GM21423 (cell line): ENCODE results near the gene AFAP1.

Experiments used
- ATAC-seq: cut with Tn5 transposase; IDR thresholded peaks from one replicate; pipeline ENCODE4 v1.9.1; 2021; ENCODE audit warnings: mild to moderate bottlenecking, moderate library complexity; ENCODE audit not compliant: unreplicated experiment

AFAP1 gene

DNA sequence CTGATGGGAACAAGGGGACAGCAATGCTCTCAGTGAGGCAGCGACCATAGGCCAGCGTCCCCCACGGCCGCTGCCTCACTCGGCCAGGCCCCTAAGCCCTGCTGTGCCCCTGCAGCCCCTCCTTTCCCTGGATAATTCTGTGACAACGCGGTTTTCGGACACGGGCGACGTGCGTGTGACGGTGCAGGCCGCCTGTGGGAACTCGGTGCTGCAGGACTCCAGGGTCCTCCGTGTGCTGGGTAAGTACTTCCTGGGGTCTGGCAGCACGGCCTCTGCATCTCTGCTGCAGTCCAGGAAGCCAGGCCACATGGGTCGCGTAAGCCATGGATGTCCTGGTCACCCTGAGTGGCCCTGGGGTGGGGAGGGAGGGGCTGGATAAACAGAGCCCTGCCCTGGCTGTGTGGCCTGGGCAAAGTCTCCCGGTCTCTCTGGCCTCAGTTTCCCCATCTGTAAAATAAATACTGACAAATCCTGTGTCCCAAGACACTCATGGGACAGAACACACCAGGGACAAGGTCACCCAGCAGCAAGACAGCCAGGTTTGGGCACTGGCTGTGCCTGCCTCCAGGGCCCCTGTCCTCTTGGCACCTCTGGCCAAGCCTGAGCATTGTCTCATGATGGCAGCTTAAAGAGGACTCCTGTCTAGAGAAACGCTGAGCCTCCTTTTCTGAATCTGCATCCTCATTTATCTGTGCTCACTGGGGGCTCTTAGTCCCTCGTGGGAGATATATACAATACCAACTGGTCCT is 212.8 kb downstream of the AFAP1 start:
- no peak for ATAC-seq

DNA sequence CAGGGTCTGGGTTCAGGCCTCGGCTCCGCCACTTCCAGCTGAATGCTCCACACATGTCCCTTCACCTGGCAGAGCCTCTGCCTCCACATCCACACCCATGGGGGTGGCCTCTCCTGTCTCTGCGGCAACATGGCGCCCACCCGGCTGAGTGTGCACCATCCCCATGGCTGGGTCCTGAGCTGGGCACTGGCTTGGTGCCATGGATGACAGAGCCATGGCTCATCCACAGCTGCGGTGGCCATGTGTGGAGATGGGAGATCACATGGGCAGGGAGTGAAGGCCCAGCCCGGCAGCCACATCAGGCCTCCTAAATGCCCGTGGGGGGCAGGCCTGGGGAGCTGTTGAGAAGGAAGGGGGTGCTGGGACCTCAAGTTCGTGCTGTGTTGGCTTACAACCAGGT is 213.7 kb downstream of the AFAP1 start:
- no peak for ATAC-seq

DNA sequence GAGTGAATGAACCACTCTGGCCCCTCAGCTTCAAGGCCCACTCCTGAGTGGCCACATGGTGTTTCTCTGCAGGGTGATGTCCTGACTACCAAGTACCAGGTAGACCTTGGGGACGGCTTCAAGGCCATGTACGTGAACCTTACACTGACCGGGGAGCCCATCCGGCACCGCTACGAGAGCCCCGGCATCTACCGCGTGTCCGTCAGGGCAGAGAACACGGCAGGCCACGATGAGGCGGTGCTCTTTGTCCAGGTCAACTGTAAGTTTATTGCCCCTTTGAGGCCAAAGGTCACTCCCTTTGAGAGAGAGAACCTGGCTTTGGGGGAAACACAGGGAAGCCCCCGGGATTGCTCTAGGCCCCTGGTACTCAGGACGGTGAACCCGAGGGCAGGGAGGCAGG is 216.0 kb downstream of the AFAP1 start:
- ATAC-seq, result no peak

DNA sequence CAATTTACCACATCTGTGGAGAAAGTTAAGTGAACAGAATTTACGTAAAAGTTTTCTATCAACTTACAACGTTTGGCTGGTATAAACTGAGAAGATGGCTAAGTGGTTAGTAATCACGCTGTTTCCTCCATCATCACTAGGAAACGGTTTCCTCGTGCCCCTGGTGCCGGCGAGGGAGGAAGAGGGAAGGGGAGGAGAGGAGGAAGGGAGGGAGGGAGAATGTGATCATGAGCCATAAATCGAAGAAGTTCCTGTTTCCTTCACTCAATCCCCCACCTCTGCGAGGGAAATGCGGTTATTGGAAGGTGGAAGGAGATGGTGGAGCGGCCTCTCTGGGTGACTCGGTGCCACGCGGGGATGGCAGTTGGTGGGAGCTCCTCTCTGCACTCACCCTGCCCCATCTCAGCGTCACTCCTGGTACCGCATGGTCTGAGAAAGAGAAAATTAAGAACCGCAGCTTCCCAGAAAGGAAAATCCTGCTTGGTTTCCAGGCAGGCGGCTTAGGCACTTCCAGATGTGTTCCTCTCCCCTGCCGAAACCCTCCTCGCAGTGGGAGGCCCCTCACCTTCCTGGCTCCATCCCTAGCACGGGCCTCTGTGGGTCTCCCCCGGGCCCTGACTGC is 216.8 kb downstream of the AFAP1 start:
- ATAC-seq, result no peak

DNA sequence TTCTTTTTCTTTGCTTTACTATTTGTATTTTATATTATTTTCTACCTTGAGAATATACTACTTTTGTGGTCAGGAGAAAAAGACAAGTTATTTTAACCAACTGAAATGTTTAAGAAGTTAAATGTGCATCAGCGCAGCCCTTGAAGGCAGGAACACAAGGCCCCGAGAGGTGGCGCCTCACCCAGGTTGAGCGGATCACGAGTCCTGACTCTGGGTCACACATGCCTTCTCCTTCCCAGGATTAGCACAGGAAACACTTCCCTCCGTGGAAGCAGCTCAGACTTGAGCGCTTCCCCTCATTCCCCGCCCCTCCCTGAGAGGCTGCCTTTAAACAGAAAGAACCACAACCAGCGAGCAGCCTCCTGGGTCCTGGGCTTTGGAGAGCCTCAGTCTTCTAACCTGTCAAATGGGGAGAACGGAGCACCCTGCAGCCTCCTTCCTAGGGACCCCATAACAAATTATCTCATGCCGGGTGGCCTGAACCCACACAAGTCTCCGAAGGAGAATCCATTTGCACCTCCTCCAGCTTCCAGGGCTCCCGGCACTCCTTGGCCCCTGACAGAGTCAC is 217.6 kb downstream of the AFAP1 start:
- ATAC-seq, result no peak

DNA sequence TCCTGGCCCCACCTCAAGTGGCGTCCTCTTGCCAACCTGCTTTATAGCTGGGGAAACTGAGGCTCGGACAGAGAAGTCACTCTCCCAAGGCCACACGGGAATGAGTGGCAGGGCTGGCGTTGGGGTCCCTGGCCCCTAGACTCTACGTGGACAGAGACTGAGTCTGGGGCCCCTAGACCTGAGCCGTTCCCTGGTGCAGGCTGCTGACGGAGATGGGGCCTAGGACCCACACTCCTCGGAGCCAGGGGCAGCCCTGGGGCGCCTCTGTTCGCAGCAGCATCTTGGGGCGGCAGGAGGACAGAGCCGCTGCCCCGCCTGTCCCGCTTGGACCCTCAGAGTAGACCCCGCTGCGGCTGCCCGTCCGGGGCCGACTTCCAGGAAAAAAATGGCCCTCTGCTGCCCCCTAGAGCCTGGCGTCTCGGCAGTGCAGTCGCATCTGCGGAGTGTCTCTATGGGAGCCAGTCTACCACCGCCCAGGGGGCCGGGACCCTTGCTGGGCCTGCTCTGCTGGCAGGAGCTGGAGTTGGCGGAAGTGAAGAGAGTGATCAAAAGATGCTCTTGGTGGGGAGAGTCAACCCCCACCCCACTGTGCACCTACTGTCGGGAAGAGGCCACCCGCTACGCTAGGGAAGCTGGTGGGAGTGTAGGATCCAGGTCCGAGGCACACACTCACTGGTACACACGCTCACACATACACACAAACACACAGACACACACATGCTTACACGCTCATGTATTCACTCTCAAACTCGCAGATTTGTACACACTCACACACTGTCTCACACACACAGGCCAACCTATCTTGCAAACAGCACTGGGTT is 220.1 kb downstream of the AFAP1 start:
- no peak for ATAC-seq

DNA sequence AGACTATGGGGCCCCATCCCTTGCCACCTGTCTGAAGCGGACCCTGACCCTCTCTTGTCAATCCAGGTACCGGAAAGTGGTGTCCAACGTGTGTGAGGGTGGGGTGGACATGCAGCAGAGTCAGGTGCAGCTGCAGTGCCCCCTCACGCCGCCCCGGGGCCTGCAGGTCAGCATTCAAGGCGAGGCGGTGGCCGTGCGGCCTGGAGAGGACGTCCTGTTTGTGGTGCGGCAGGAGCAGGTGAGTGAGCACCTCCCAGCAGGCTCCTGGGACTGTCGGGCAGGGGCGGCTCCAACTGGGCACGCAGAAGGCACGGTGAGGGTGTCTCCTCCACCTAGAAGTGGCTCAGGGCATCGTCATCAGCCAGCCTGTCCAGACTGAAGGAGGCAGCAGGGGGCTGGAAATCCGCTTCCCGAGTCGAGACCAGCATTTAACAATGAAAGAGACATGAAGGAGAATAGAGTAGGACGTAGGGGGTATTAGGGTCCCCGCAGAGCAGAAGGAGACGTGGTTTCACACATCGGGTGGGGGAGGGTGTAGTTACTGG is 221.6 kb downstream of the AFAP1 start:
- ATAC-seq, result no peak

DNA sequence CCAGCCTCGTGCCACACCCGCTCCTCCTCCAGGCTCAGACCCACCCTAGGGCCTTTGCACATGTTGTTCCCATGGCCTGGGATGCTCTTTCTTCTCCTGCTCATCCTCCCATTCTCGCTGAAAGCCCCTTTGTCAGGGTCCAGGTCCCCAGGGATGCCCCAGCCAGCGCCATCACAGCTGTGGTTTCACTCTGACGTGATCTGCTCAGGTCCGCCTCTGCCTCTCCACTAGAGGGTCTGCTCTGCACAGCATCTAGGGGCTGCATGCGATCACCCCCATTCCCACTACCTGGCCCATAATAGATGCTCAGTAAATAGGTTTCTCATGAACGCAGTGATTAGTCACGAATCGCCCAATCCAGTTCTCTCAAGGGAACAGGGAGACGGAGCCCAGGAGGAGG is 222.5 kb downstream of the AFAP1 start:
- no peak for ATAC-seq

DNA sequence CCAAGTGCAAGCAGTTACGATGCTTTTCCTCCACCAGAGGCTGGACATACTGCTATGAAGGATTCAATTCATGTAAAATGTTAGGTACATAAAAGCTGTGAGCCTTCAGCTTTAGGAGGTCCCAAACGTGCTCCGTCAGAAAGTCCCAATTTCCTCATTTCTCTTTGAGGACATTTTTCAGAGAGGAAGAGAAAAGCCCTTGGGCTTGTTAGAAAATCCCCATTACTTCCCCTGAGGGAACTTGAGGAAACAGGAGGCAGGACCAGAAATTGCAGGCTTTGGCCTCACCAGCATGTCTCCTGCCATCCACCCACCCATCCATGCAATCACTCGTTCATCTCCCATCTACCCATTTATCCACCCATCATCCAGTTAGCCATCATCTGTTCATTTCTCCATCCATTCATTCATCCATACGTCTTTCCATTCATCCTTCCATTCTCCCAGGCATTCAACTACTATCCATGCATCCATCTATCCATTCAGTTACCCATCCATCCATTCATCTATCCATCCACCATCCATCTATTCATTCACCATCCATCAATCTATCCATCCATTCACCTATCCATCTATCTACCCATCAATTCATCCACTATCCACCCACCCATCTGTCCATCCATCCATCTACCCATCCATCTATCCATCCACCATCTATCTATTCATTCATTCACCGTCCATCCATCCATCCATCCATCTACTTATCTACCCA is 223.5 kb downstream of the AFAP1 start:
- ATAC-seq, result no peak

DNA sequence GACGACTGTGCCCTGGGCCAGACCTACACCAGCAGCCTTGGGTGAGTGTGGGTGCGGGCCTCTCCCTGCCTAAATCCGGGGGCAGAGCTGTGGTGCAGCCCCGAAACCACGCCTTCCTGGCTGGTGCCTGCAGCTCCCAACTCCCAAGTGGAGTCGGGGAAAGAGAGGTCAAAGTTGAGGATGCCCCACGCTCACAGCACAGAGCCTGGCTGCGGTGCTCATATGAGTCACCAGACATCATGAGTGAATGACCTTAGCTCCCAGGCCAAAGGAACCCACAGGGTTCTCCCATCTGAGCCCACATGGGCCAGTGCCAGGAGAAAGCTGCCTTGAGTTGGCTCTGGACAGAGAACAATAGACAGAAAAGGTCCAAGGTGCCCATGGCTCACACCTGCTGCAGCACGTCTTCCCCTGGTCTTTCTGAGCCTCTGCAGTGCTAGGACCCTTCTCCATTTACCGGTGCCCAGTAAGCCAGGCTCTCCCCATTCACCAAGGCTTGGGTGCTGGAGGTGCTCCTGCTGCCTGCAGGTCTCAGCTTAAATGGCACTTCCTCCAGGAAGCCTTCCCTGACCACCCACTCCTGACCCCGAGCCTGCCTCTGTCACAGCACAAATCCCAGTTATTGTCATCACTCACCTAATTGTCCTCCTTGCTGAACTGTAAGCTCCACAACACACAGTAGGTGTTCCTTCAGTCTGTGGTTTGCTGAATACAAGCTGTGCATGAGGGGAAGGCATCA is 224.2 kb downstream of the AFAP1 start:
- no peak for ATAC-seq

DNA sequence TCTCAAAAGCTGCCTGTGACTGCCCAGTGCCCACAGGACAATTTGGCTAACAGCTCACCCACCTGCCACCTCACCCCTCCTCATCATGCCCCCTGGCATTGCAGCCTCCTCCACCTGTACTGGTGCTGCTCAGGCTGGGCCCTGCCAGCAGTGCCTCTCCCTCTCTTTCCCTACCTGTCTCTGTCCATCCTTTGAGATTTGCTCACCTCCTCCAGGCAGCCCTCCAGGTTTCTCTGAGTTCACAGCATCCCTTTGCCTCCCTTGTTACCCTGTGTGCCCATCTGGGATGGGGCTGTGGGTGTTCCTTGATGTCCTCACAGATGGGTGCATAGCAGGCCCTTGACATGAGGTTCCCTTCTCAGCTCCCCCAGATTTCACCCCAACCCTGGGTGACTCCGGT is 224.9 kb downstream of the AFAP1 start:
- no peak for ATAC-seq

DNA sequence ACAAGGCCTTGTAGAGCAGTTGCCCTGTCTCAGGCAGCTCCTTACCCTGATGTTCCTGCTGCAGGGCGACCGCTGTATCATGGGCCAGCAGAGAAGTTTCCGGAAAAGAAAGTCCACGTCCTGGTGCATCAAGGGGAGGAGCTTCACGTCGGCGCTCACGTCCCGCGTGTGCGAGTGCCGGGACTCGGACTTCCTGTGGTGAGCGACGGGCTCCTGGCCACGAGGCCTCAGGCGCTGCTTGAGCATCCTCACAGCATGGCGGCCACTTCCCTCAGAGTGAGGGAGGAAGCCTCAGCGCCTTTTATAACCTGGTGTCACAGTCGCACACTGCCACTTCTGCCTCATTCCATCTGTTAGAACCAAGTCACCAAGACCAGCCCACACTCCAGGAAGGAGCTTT is 225.5 kb downstream of the AFAP1 start:
- ATAC-seq, result no peak

DNA sequence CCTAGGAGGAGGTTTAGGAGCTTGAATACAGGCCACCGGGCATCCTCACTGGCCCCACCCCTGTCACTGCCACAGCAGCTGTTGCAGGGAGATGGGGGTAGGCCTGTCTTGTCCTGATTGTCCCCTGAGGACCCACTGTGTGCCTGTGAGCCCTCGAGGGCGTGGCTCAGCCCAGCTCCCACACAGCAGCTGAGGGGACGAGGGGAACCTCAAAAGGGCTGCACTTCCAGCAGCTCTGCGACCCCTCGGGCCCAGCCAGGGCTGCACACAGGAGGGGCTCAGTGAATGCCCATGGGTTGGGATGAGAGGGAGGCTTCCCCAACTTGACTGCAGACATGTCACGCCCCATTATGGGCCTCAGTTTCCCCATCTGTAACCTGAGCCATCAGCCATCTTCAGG is 225.9 kb downstream of the AFAP1 start:
- ATAC-seq, result no peak

DNA sequence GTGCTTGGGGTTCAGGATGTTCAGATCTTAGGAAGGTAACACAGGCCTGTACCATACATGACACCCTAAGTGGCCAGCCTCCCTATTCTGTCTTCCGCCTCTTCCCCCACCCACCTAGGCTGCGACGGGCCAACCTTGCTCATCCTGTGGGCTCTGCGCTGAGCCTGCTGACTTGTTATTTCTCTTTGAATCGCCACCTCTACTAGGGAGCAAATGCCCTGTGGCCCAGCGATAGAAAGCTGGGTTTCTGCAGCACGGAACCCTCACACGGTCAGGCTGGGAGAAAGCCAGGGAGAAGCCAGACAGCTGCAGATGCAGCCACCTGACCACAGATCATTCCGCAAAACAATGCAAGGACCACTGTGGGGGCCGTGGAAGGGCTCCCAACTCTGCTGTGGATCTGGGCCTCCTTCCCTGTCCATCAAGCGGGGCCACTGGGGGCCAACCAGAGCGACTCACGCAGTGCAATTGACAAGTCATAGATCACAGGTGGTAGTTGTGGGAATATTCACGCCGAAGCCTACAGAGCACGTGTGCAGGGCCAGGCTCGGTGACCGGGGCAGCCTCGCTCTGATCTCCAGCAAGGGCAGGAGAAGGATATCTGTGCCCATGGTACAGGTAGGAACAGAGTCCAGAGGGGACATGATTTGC is 227.5 kb downstream of the AFAP1 start:
- no peak for ATAC-seq

DNA sequence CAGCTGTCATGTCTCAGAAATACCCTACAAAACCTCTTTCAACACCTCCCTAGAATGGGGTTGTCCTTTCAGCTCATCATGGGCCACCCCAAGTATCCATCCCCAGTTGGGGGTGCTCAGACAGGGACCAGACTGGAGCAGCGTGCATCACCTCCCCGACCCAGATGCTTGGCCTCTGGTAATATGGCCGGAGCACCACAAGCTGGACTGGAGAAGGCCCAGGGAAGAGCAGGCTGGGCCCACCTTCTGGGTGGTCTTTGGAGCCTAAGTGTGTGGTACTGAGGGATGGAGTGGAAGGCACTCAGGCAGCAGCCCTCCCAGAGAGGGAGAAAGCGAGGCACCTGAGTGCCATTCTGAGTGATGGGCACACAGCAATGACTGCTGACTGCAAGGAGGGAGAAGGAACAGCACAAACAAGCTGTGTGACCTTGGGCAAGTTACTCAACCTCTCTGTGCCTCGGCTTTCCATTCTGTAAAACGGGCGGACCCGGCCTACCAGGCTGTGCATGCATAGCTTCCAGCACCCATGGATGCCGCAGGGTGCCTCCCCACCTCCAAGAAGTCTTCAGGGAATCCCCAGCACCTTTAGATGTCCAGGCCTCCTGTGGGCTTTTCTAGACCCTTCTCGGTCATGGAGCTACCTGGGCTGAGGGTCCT is 228.2 kb downstream of the AFAP1 start:
- ATAC-seq, result no peak

DNA sequence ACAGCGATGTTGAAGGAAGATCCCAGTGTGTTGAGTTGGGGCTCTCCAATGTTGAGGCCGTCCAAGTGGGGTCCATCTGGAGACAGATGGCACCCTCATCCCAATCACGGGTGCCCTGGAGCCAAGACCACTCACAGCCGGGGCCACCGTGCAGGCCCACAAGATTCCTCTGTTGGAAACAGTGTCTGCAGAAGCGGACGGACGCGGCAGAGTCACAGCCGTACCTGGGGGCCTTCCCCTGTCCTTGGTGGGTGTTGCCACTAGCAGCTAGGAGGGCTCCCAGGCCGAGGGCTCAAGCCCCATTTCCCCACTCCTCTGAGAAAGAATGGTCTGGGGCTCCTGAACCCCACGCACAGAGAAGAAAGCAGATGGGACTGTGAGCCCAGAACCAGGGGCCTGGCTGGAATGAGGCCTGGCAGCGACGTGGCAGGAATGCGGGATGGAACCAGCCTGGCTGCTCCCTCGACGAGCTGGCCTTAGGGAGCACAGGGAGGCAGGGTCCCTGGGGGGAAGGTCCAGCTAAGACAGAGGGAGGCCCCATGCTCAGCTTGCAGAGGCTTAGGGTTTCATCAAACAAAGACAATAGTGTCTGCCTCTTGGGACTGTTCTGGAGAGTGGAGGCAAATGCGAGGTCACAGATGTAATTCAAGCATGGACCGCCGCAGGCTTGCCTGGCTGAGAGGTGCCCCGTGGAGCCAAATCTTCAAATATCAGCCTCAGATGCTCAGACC is 228.9 kb downstream of the AFAP1 start:
- no peak for ATAC-seq

DNA sequence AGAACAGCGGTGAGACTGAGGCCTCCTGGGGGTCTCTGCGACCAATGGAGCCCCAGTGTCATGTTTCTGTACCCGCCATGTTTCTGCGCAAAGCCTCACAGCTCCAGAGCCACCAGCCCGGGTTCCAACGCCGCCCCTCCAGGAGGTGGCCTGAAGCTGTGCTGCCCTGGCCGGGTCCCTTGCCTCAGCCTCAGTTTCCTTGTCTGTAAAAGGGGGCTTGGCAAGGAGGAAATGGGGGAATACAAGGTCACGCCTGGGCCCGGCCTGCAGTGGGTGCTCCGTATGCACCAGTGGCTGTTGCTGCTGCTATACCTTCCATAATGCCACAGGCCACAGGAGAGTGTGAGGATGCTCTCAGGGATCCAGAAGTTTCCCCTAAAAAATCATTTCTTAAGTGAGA is 229.5 kb downstream of the AFAP1 start:
- ATAC-seq, result no peak

DNA sequence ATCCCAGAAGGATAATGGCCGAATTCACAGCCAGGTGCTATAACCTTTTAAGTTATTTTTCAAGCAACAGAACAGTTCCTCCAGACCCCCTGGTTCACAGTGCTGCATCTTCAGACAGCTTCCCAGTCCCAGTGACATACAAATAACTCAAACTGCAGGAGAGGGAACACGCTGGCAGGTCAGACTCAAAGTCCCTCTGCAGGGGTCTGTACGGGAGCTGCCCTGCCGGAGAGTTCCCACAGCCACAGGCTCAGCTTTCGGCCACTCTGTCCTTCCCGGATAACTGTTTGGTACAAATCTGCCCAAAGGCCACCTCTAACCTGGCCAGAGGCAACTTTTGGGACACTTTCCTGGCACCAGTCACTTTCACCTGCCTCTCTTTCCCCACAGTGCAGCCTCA is 230.2 kb downstream of the AFAP1 start:
- ATAC-seq, result no peak
